KOPT-K1 (cell line): ENCODE results near the gene NOSTRIN.
"Not testable (repeated sequence)": the region's sequence is repeated elsewhere in the genome, so short reads cannot be mapped to it uniquely, and the experiment has no call there.

Source experiments
- H3K27ac ChIP-seq: fragments of 200-600 bp; sonication (generic); 2 replicates; pipeline ENCODE4 v1.5.1; 2016; ENCODE audit warnings: antibody characterized with exemption, mild to moderate bottlenecking, low read depth, low read length; ENCODE audit not compliant: poor library complexity, severe bottlenecking
- H3K36me3 ChIP-seq: fragments of 200-600 bp; sonication (generic); 2 replicates; pipeline ENCODE4 v1.5.1; 2017; ENCODE audit warnings: antibody characterized with exemption, mild to moderate bottlenecking, low read length, moderate library complexity; ENCODE audit not compliant: insufficient read depth
- H3K9me3 ChIP-seq: fragments of 200-600 bp; sonication (generic); 2 replicates; pipeline ENCODE4 v1.5.1; 2017; ENCODE audit warnings: antibody characterized with exemption, low read length, mild to moderate bottlenecking; ENCODE audit not compliant: insufficient read depth, poor library complexity, severe bottlenecking

Gene NOSTRIN

GRCh38 chr2:168801961-168802858 is at the start of gene NOSTRIN:
Gene NOSTRIN (plus strand): TSS chr2:168802637. CDS start chr2:168802647, 10 bp downstream.
- Histone ChIP-seq H3K36me3 (no peaks in the 10 kb centered on the region), H3K9me3 (no peaks in the 10 kb centered on the region), H3K27ac (no peak within 1 kb of the TSS)

- H3K36me3 ChIP-seq = peaks cover 33% of the 10 kb centered on the region; the same call in 1 of the 2 replicates
- no peak overlapping the region for H3K27ac ChIP-seq
These were observed 48.6 kb upstream of the NOSTRIN start for GRCh38 chr2:168753765-168754329.

GRCh38 chr2:168757223-168757622 is 45.2 kb upstream of the NOSTRIN start:
- Histone ChIP-seq H3K36me3 (peaks cover 47% of the 10 kb centered on the region), H3K9me3 (no peaks in the 10 kb centered on the region), H3K27ac (no peak overlapping the region)

More at GRCh38 chr2:168753765-168754329, 48.6 kb upstream of the NOSTRIN start:
- H3K9me3 ChIP-seq = no peaks in the 10 kb centered on the region

- Histone ChIP-seq H3K36me3 (peaks cover 47% of the 10 kb centered on the region), H3K27ac (no peak overlapping the region), H3K9me3 (no peaks in the 10 kb centered on the region)
These were observed 43.2 kb upstream of the NOSTRIN start for GRCh38 chr2:168758970-168759820.

GRCh38 chr2:168765401-168765800 is 37.0 kb upstream of the NOSTRIN start:
- peaks cover 40% of the 10 kb centered on the region for H3K36me3 ChIP-seq
- H3K9me3 ChIP-seq = no peaks in the 10 kb centered on the region
- no peak overlapping the region for H3K27ac ChIP-seq

- H3K36me3 ChIP-seq = peaks cover 40% of the 10 kb centered on the region
- no peaks in the 10 kb centered on the region for H3K9me3 ChIP-seq
- no peak overlapping the region for H3K27ac ChIP-seq
These were observed 35.8 kb upstream of the NOSTRIN start for GRCh38 chr2:168766600-168766999.

- H3K9me3 ChIP-seq = no peaks in the 10 kb centered on the region
- H3K36me3 ChIP-seq = peaks cover 40% of the 10 kb centered on the region
- H3K27ac ChIP-seq = no peak overlapping the region
These were observed 35.2 kb upstream of the NOSTRIN start for GRCh38 chr2:168767258-168767657.

- H3K36me3 ChIP-seq = peaks cover 40% of the 10 kb centered on the region
- H3K27ac ChIP-seq, H3K9me3 ChIP-seq: not testable (repeated sequence)
These were observed 34.1 kb upstream of the NOSTRIN start for GRCh38 chr2:168768357-168768756.

GRCh38 chr2:168770796-168771195 is 31.6 kb upstream of the NOSTRIN start:
- no peak overlapping the region for H3K27ac ChIP-seq
- no peaks in the 10 kb centered on the region for H3K9me3 ChIP-seq
- peaks cover 43% of the 10 kb centered on the region for H3K36me3 ChIP-seq

- peaks cover 29% of the 10 kb centered on the region for H3K36me3 ChIP-seq
- no peaks in the 10 kb centered on the region for H3K9me3 ChIP-seq
- H3K27ac ChIP-seq = no peak overlapping the region
These were observed 29.7 kb upstream of the NOSTRIN start for GRCh38 chr2:168772704-168773103.

GRCh38 chr2:168773128-168773527 is 29.3 kb upstream of the NOSTRIN start:
- no peak overlapping the region for H3K27ac ChIP-seq
- no peaks in the 10 kb centered on the region for H3K9me3 ChIP-seq
- H3K36me3 ChIP-seq = peaks cover 25% of the 10 kb centered on the region

- Histone ChIP-seq H3K36me3 (peaks cover 19% of the 10 kb centered on the region), H3K27ac (no peak overlapping the region), H3K9me3 (no peaks in the 10 kb centered on the region)
These were observed 28.5 kb upstream of the NOSTRIN start for GRCh38 chr2:168773719-168774521.

- Histone ChIP-seq H3K9me3 (no peaks in the 10 kb centered on the region), H3K27ac (no peak overlapping the region), H3K36me3 (peaks cover 5% of the 10 kb centered on the region; the same call in 1 of the 2 replicates)
These were observed 26.6 kb upstream of the NOSTRIN start for GRCh38 chr2:168775837-168776236.

- H3K36me3 ChIP-seq = no peaks in the 10 kb centered on the region
- no peaks in the 10 kb centered on the region for H3K9me3 ChIP-seq
- H3K27ac ChIP-seq = no peak overlapping the region
These were observed 21.8 kb upstream of the NOSTRIN start for GRCh38 chr2:168780669-168781071.
